C1 segment of cervical spinal cord (tissue), 14 donors: ENCODE results near the gene FSTL4.

Experiments
- DNase-seq, 14 donors: peaks; one replicate each; lab custom pipeline; 2025; lab: John Stamatoyannopoulos, UW

Gene FSTL4

GRCh38 chr5:133387621-133388020 lies 224.7 kb downstream of the FSTL4 start:
- DNase-seq, result no peak

GRCh38 chr5:133387091-133387490 lies 225.2 kb downstream of the FSTL4 start:
- no peak for DNase-seq

- DNase-seq, result no peak
Measured at GRCh38 chr5:133386662-133387061, 225.7 kb downstream of the FSTL4 start.

- no peak for DNase-seq
Measured at GRCh38 chr5:133385346-133385745, 227.0 kb downstream of the FSTL4 start.

- DNase-seq, result no peak
Measured at GRCh38 chr5:133384903-133385302, 227.4 kb downstream of the FSTL4 start.

- no peak for DNase-seq
Measured at GRCh38 chr5:133384120-133384855, 228.1 kb downstream of the FSTL4 start.

- DNase-seq, result no peak
Measured at GRCh38 chr5:133383580-133383939, 228.8 kb downstream of the FSTL4 start.

GRCh38 chr5:133382661-133383579 lies 229.4 kb downstream of the FSTL4 start:
- no peak for DNase-seq

DNA sequence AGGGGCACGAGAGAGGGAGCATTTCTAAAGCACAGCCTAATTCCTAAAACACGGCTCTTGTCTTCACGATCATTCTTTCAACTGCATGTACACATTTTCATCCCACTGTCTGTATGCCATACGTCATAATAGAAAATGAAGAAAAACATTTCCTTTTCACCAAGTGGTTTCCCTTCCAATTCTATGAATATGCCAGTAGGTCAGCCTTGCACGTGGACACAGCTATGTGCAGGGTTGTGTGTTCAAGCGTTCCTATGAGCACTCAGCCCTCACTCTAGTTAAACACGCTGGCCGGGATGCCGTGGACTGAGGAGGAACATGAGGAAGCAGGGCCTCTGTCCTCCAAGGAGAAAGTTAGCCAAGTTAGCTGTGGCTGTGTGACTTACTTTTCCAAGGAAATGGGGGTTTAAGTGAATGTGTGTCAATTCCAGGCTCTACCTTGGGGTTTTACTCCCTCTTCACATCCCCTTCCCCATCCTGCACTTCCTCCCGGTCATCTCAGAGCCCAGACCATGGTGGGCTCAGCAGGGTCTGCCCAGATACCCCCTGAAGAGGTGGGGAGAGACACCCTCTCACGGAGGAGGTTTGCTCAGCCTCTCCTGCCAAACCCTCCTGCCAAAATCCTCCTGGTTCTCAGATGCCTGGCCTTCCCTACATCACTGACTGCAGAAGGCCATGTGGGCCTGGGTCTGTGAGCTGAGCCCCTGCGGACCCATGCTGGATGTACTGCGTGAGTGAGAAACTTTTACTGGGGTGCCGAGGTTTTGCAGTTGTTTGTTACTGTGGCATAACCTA lies 230.6 kb downstream of the FSTL4 start:
- DNase-seq, result no peak

- DNase-seq, result no peak
Measured at GRCh38 chr5:133381041-133381440, 231.3 kb downstream of the FSTL4 start.

- no peak for DNase-seq
Measured at GRCh38 chr5:133377736-133378135, 234.6 kb downstream of the FSTL4 start.

GRCh38 chr5:133376986-133377385 lies 235.4 kb downstream of the FSTL4 start:
- DNase-seq, result no peak

- no peak for DNase-seq
Measured at GRCh38 chr5:133373121-133373870, 239.0 kb downstream of the FSTL4 start.

DNA sequence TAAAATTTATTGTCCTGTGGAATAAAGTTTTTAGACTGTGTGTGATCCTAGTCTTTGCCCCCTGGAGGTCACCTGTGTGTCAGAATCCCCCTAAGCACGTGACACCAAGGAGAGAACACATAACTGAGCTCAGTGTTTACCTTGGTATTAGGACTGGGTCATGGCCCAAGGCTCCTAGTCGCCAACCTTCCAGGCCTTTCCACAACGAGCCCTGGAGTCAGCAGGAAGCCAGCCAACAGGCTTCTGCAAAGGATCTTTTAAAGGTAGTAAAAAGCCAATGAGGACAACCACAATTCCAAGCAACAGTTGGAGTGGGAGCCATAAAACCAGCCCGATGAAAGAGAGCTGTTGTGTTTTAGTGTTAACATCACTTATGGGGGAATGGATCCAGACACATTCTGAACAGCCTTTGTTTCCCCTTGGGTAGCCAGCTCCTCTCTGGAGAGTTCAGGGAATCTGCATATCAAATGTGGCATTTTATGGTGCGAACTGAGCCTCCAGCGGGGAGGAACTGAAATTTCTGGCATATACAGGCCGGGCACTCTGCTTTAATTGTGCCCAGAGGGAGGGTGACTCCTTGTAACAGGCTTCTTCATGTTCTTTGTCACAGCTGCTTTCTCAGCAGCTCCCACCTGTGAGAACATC lies 239.9 kb downstream of the FSTL4 start:
- DNase-seq, result no peak

DNA sequence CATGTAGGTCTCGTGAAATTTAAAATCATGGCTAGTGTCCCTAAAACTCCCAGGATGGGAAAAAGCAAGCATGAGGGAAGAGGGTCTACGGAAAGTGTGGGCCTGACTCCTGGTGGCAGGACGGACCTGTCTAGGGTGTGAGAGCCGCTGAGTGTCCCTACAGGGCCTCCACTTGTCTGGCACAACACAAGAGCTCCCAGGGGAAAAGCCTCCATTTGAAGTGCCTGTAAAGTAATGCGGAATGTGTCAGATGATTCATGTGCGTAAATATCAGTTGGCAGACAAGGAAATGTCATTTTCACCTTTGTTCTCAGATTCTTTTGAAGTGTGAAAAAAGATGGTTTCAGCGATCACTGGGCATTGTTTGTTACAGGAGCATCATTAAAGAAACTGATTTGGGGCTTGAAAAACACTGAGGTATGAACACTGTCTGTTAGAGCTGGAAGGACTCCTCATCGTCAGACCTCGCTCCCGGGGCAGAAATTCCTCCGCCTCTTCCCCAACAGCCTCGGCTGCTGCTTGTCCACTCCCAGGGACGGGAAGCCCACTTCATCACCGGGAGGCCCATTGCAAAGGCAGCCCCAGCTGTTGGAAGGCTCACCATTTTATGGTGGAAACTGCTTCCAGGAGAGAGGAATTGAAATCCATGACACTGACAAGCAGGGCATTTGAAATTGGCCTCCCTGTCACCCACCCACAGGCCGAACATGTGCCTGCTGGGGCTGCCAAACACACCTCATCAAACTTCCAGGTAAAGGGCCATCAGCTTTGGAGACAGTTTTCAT lies 240.8 kb downstream of the FSTL4 start:
- no peak for DNase-seq

- no peak for DNase-seq
Measured at GRCh38 chr5:133370904-133371303, 241.4 kb downstream of the FSTL4 start.

DNA sequence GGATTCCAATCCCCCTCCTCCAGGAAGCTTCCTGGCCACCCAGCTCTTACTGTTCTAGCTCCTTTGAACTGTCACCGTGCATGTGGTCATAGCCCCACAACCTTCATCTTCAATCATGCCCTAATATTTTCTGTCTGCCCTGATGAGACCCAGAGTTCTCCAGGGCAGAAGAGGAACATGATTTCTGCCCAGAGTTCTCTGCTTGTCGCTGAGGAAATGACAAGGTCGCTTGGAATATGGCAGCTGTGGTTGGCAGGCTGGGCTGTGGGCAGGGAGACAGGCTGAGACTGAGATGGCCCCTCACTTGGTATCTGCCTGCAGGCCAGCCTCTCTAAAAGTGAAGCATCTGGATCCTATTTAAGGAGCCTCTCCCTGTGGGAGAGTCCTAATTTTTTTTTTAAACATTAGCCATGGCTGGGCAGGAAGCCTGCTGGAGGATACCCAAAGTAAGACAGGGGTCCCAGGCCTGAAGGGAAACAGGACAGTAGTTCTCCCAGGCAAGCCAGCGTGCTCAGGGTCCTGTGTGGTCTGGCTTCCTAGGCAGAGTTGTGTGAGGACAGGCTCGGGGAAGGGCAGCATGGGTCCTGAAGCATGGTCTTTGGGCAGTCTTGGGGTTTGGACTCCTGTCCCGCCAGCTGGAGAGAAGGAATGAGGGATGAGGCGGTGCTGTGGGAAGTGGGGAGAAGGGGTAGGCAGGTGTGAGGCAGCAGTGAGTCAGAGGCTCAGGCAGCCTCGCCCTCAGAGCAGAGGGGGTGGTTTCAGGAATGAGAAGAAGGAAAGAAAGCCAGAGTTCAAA lies 242.1 kb downstream of the FSTL4 start:
- DNase-seq, result no peak

- DNase-seq, result no peak
Measured at GRCh38 chr5:133368916-133369783, 243.2 kb downstream of the FSTL4 start.
